ENCODE results near the gene PEX6.
"Not testable (repeated sequence)": the region's sequence is repeated elsewhere in the genome, so short reads cannot be mapped to it uniquely, and the experiment has no call there.

The PEX6 gene

GRCh38 chr6:42966571-42966970, 12.4 kb downstream of the PEX6 start:
- DNase-seq (ENCODE audit: low read depth), result no peak

DNA sequence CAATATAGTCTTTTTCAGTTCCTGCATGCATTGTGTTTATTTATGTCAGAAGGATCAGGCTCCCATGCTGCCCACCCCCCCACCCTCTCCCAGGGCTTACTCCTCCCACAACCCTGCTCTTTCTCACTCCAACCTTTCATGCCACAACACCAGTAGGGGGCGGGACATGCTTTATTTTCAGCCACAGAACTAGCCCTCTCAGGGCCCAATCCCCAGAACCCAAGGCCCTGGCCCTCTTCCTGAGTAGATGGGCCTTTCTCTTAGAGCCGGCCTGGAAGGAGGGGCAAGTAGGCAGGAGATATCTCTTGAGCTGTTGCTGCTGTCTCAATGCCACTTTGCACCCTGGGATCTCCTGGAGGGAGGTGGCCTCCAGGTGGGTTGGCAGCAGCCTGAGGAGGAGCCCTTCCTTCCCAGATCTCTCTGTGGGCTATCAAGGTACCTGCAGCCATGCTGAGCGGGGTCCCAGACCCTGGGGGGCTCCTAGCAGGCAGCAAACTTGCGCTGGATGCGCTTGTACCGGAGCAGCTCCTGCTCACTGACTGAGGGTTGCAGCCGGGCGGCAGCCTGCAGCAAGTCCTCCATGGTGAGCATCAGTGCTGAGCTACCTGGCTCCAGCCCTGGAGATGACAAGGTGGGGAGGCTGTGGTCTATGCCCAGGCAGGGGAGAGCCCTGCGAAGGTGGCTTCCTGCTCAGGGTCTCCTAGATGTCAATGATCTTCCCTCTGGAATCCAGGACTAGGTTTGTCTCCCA, 15.0 kb downstream of the PEX6 start:
- DNase-seq (ENCODE audit: low read depth), result peak; percentile 34

DNA sequence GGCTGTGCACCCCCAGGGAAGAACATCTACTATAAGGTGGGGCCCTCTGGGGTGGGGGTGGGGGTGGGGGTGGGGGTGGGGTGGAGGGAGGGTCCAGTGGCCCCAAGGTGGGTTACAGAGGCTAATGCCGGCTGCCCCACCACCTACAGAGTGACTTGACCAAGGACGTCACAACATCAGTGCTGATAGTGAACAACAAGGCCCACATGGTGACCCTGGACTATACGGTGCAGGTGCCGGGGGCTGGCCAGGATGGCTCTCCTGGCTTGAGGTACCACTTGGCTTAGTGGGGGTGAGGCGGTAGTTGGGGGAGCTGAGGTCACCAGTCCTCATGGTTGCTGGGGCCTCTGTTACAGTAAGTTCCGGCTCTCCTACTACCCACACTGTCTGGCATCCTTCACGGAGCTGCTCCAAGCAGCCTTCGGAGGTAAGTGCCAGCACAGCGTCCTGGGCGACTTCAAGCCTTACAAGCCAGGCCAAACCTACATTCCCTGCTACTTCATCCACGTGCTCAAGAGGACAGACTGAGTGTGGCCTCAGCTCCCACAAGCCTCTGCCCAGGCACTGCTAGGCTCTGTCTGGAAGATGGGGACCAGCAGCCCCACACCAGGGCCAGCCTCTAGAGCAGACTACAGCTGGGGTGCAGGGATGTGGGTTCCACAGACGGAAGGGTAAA, 15.7 kb downstream of the PEX6 start:
- no peak for DNase-seq (ENCODE audit: low read depth)

DNA sequence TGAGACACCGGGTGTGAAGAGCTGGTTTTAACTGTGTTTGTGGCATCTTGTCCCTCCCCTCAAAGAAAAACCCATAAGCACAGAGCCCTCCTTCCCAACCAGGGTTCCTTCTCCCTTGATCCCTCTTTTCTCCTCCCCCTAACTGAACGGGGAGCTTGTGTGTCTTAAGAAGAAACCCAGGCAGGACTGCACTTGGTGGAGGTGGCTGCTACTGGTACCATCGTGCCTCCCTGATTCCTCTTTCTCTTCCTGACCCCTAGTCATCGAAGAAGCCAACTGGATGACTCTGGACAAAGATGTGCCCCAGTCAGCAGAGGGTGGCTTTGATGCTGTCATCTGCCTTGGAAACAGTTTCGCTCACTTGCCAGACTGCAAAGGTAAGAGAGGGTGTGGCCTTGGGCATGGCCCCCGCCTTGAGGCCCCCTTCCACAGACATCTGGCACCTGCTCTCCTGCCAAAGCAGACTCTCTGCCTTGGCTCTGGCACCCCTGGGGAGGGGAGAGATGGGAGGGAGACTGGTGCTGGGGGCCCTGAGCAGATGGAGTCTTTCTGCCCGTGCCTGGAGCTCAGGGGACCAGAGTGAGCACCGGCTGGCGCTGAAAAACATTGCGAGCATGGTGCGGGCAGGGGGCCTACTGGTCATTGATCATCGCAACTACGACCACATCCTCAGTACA, 16.3 kb downstream of the PEX6 start:
- DNase-seq (ENCODE audit: low read depth), result no peak

- no peak for DNase-seq (ENCODE audit: low read depth)
These were observed 16.9 kb downstream of the PEX6 start for GRCh38 chr6:42962096-42962495.

- DNase-seq (ENCODE audit: low read depth), result no peak
These were observed 17.9 kb downstream of the PEX6 start for GRCh38 chr6:42961020-42961470.

DNA sequence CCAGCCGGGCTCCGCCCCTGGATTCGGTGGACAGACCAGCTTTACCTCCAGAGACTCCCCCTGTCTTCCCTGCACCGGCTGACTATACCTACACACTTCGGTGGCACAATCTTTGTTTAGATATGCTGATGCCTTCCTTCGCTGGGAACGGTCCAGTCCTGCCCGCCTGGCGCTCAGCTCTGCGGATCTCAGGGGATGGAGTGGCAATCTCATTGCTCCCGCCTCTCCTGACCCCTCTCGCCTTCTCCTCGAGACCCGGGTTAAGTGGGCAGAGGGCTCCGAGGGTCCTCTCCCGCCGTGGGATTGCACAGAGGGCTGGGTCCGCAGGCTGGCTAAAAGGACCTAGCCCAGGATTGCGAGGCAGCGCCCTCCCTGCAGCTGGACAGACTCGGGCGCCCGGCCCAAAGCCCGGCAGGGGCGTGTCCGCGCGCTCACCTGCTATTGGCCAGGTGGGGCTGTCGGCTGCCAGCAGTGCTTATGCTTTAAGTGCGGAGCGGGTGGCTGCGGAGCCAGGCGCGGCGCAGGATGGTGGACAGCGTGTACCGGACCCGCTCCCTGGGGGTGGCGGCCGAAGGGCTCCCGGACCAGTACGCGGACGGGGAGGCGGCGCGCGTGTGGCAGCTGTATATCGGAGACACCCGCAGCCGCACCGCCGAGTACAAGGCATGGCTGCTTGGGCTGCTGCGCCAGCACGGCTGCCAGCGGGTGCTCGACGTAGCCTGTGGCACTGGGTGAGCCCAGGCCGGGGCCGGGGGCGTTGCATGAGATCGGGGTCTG, 18.6 kb downstream of the PEX6 start, which contains the start of gene GNMT:
Gene GNMT (plus strand): TSS at position 512 of the 777 bp plus-strand sequence. CDS start 14 bp downstream, at position 526.
- no peak for DNase-seq (ENCODE audit: low read depth)

DNA sequence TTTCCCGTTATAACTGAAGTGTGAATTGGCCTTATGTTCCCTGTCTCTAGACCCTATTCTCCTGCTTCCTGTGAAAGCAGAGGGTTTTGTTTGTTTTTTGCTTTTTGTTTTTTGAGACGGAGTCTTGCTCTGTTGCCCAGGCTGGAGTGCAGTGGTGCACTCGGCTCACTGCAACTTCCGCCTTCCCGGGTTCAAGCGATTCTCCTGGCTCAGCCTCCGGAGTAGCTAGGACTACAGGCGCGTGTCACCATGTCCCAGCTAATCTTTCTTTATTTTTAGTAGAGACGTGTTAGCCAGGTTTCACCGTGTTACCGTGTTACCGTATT, 19.1 kb downstream of the PEX6 start:
- DNase-seq (ENCODE audit: low read depth), result no peak

DNA sequence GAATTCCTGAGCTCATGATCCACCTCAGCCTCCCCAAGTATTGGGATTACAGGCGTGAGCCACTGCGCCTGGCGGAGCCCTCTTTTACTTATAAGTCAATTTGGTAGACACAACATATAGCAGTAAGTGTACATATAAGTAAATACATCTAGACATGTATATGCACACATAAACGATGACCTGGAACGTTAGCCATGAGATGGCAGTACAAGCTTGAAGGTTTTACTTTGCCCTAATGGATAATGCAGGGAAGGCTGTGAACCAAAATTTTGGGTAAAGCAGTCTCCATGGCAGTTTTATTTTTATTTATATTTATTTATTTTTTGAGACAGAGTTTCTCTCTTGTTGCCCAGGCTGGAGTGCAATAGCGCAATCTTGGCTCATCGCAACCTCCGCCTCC, 20.9 kb downstream of the PEX6 start:
- no peak for DNase-seq (ENCODE audit: low read depth)

GRCh38 chr6:42954405-42954804, 24.6 kb downstream of the PEX6 start:
- not testable (repeated sequence) for DNase-seq (ENCODE audit: low read depth)

- no peak for DNase-seq (ENCODE audit: low read depth)
These were observed 26.6 kb downstream of the PEX6 start for GRCh38 chr6:42952389-42952788.

DNA sequence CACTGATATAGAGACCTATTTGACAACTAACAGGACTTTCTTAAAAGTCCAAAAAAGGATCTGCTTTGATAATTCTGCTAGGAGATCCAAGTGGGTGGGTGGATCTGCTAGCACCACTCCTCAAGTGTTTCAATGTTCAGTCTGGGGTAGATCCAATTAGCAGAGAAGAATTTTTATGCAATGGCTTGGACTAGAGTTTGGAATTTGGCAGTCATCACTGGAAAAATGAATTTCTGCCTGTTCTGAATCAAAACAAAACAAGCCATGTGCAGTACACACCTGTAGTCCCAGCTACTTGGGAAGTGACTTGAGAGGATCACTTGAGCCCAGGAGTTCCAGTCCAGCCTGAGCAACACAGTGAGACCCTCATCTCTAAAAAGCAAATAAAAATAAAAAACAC, 31.0 kb downstream of the PEX6 start:
- DNase-seq (ENCODE audit: low read depth), result no peak

- no peak for DNase-seq (ENCODE audit: low read depth)
These were observed 36.5 kb downstream of the PEX6 start for GRCh38 chr6:42942444-42942843.

GRCh38 chr6:42941356-42941755, 37.6 kb downstream of the PEX6 start:
- DNase-seq (ENCODE audit: low read depth), result not testable (repeated sequence)

- DNase-seq (ENCODE audit: low read depth), result no peak
These were observed 38.4 kb downstream of the PEX6 start for GRCh38 chr6:42940493-42941045.

DNA sequence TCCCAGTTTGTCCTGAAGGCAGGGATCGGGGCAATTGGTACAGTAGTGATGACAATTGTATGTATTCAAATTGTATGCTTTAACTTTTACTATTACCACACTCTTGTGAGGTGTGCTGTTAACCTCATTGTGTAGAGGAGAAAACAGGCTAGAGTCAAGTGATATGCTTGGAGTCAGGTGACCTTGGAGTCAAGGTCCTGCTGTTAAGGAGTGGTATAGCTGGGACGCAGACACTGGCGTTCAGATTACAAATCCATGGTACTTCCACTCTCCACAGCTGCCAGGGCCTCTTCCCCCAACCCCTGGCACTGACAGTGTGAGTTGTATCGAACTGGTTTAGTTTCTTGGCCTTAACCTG, 39.2 kb downstream of the PEX6 start:
- DNase-seq (ENCODE audit: low read depth), result no peak

DNA sequence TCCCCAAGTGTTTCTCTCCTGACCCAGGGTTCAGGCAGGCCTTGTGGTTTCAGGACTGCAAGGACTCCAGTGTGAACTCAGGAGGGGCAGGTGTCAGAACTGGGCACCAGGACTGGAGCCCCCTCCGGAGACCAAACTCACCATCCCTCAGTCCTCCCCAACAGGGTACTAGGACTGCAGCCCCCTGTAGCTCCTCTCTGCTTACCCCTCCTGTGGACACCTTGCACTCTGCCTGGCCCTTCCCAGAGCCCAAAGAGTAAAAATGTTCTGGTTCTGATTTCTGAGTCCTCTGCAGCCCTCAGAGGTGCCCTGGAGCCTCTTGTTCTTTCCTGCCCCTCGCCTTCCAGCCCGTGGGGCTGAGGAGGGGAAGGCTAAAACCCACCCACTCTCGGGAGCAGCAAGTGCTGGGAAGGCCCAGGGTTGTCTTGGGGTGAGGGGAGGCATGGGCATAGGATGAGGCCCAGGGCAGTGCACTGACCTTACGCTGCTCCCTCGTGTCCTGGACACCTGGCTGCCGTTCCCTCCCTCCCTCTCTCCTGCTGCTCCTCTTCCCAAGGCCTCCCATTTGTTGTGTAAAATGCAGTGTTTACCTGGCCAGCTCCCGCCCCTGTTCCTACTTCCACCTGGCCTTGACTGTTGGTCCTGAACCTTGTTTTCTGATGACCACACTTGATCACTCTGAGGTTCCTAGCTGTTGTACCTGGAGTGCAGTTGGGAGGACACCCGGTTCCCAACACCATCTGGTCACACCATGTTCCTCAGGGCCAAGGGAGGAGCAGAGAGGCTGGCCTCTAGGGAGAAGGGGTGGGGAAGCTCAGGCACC, 39.8 kb downstream of the PEX6 start:
- DNase-seq (ENCODE audit: low read depth), result no peak

DNA sequence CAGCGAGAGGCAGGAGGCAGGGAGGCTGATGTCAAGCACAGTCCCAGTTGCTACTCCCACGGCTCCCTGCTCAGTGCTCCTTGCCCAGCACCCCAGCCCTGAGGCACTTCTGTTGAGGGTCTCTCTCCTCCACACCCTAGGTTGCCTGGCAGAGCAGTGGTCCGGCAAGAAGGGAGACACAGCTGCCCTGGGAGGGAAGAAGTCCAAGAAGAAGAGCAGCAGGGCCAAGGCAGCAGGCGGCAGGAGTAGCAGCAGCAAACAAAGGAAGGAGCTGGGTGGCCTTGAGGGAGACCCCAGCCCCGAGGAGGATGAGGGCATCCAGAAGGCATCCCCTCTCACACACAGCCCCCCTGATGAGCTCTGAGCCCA, 40.6 kb downstream of the PEX6 start:
- DNase-seq (ENCODE audit: low read depth), result no peak

DNA sequence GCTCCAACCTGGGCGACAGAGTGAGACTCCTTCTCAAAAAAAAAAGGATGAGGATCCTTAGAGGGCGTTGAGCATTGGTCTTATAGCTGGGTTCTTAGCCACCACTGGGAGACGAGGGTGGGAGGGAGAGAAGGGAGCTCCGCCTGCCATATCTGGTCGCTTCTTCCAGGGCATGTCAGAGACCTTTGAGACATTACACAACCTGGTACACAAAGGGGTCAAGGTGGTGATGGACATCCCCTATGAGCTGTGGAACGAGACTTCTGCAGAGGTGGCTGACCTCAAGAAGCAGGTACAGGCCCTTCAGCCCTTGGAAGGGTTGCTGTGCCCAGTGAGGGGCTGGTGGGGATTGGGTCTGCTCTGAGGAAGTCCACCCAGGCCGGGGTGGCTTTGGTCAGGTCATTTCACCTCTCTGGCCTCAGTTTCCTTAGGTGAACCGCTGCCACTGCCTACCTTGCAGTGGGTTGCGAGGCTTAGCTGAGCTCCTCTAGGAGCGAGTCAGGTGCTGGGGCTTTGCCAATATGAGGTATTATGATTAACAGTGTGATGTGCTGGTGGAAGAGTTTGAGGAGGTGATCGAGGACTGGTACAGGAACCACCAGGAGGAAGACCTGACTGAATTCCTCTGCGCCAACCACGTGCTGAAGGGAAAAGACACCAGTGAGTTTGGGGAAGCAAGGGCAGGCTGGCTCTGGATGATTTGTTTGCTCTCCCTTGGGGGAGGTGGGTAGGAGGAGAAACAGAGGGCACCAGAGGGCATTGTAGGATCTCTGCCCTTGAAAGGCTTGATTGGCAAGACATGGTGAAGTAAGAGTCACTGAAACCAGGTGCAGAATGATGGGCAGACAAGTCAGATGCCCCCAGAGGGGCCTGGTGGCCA, 41.2 kb downstream of the PEX6 start:
- DNase-seq (ENCODE audit: low read depth), result no peak

DNA sequence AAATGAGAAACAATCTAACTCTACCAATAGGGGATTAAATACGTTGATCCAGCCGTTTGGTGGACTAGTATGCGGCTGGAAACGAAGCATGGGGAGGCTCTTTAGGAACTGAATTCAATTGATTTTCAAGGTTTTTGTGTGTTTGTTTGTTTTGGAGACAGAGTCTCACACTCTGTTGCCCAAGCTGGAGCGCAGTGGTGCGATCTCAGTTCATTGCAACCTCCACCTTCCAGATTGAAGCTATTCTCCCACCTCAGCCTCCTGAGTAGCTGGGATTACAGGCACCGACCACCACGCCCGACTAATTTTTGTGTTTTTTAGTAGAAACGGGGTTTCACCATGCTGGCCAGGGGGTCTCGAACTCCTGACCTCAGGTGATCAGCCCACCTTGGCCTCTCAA, 42.6 kb downstream of the PEX6 start:
- DNase-seq (ENCODE audit: low read depth), result no peak
